Duodenal mucosa (tissue), 2 donors: Measurements from ENCODE around the gene PPOX.

Experiments
- H3K27ac ChIP-seq: one replicate; pipeline ENCODE4 v1.7.0; 2013; ENCODE audit warnings: low read depth, low read length
- H3K27me3 ChIP-seq, 2 donors: one replicate each; pipeline ENCODE4 v1.7.0; 2013; ENCODE audit warnings: low read length in 2 of 2, control low read depth in 1 of 2; ENCODE audit not compliant: insufficient read depth in 2 of 2, control insufficient read depth in 1 of 2
- H3K36me3 ChIP-seq, 2 donors: one replicate each; pipeline ENCODE4 v1.7.0; 2013; ENCODE audit warnings: low read length in 2 of 2, control low read depth in 1 of 2; ENCODE audit not compliant: insufficient read depth in 2 of 2, control insufficient read depth in 1 of 2
- H3K4me1 ChIP-seq, 2 donors: one replicate each; pipeline ENCODE4 v1.7.0; 2013; ENCODE audit warnings: low read length in 2 of 2, control low read depth in 1 of 2; ENCODE audit not compliant: insufficient read depth in 2 of 2, control insufficient read depth in 1 of 2
- H3K4me3 ChIP-seq, 2 donors: one replicate each; pipeline ENCODE4 v1.7.0; 2013; ENCODE audit warnings: low read length in 2 of 2, low read depth in 1 of 2
- H3K9ac ChIP-seq, 2 donors: one replicate each; pipeline ENCODE4 v1.7.0; 2013; ENCODE audit warnings: low read length in 2 of 2, low read depth in 1 of 2
- H3K9me3 ChIP-seq, 2 donors: one replicate each; pipeline ENCODE4 v1.7.0; 2013; ENCODE audit warnings: low read length in 2 of 2, control low read depth in 1 of 2; ENCODE audit not compliant: control insufficient read depth in 1 of 2

PPOX gene

DNA sequence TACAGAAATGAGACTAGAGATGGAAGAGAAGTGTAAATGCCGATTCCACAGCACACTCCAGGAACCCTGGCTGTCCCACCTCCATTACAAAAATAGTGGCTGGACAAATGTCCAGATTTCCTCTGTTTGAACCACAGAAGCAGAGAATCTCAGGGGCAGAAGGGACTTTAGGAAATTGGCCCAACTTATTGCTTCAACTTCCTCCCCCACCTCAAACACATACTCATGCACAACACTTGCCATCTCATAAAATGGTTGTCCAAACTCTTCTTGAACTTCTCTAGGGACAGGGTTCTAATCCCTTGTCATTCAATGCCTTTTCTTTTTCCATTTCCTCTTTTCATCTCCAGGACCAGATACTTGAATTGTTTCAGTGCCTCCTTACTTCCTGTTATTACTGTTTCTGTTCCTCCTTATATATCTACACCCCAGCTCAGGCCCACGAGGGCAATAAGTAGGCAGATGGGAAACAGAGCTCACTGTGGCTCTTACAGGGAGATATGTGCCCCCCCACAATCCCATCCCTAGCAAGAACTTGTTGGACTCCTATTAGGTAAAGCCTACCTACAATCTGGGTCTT is 19.6 kb downstream of the PPOX start:
- Histone ChIP-seq H3K27ac (peak overlapping the region; percentile 74), H3K27me3 (no peaks in the 10 kb centered on the region), H3K4me3 (peak overlapping the region in 1 of 2 donors; percentile 7), H3K9ac (peak overlapping the region in 1 of 2 donors; percentile 27), H3K9me3 (no peaks in the 10 kb centered on the region), H3K4me1 (peaks cover 22 to 25% of the 10 kb centered on the region in 2 donors), H3K36me3 (no peaks in the 10 kb centered on the region)

DNA sequence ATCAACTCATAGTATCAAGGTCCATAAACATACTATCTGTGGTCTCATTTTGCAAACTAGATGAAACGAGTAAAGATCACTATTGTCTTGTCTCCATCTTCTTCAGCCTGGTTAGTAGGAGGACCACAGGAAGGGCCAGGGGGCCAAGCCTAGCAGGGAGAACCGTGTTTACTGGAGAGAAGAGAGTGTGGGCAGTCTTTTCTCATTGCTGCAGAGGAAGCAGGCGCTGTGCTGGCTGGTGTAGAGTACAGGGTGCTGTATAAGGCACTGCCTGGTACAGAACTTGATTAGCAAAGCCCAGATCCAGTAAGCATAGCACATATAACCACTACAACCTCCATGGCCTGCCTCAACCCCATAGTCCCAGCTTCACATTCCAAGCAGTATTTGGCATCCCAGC is 21.1 kb downstream of the PPOX start:
- H3K9me3 ChIP-seq, result no peaks in the 10 kb centered on the region
- H3K9ac ChIP-seq, result no peak overlapping the region
- H3K27ac ChIP-seq, result no peak overlapping the region
- H3K36me3 ChIP-seq, result no peaks in the 10 kb centered on the region
- no peaks in the 10 kb centered on the region for H3K27me3 ChIP-seq
- H3K4me3 ChIP-seq, result no peak overlapping the region
- H3K4me1 ChIP-seq, result peaks cover 21 to 22% of the 10 kb centered on the region in 2 donors

DNA sequence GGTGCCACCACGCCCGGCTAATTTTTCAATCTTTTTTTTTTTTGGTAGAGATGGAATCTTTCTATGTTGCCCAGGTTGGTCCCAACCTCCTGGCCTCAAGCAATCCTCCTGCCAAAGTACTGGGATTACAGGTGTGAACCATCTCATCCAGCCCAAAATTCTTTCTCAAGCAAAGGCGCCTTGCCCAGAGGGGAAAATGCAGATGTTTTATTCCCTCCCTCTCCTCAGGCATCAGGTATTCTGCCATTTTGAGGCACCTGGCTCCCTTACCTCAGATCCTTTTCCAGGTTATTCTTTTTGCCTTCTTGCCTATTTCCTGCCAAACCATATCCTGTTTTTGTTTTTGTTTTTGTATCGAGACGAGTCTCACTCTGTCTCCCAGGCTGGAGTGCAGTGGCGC is 22.2 kb downstream of the PPOX start:
- Histone ChIP-seq H3K27me3 (no peaks in the 10 kb centered on the region), H3K4me1 (peaks cover 28 to 29% of the 10 kb centered on the region in 2 donors), H3K27ac (no peak overlapping the region), H3K4me3 (no peak overlapping the region), H3K36me3 (no peaks in the 10 kb centered on the region), H3K9me3 (no peaks in the 10 kb centered on the region), H3K9ac (no peak overlapping the region)

DNA sequence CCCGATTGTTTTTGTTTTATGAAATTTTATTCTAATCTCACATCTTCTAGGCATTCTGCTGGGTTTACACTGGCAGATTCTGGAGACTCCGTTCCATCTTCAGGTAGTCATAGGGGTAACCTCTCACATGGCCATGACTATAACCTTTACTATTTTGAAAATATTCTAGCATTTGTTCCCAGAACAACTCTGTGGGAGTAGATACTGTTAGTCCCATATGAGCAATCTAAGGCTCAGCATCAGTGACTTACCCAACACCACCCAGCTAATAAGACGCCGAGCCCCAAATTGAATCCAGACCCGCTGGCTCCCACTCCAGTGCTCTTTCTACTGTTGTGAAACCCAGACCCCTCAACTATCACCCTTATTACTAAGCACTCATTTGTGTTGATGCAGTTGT is 22.8 kb downstream of the PPOX start:
- Histone ChIP-seq H3K27me3 (no peaks in the 10 kb centered on the region), H3K9ac (no peak overlapping the region)

DNA sequence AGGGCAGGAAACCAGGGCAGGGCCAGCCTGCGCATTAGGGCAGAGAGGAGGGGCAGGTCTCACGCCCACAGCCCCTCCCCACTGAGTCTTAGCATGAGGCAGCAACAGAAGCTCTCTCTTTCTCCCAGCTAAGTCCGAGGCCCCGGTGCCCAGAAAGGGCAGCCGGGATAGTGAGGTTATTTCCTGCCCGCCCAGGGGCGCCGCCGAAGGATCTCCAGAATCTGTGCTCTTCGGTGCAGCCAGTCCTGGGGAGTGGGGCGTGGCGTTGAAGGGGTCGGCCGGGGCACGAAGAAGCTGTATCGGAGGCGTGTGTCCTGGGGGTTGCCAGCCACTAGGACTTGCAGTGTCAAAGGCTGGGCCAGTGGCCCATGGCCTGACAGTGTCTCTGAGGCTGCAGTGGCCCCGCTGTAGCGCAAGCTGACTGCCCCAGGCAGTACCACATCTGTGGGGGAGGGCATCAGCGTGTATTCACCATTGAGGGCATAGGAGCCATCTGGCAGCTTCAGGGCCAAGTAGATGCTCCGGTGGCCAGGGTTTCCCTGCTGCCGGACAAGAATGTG is 24.8 kb downstream of the PPOX start:
- no peak overlapping the region for H3K9ac ChIP-seq
- no peaks in the 10 kb centered on the region for H3K9me3 ChIP-seq
- H3K4me3 ChIP-seq, result no peak overlapping the region
- no peaks in the 10 kb centered on the region for H3K36me3 ChIP-seq
- no peaks in the 10 kb centered on the region for H3K27me3 ChIP-seq
- H3K27ac ChIP-seq, result no peak overlapping the region
- peaks cover 16 to 25% of the 10 kb centered on the region in 2 donors for H3K4me1 ChIP-seq

More for the DNA sequence above, 22.8 kb downstream of the PPOX start:
- Histone ChIP-seq H3K4me3 (no peak overlapping the region), H3K4me1 (peaks cover 24 to 27% of the 10 kb centered on the region in 2 donors), H3K9me3 (no peaks in the 10 kb centered on the region), H3K36me3 (no peaks in the 10 kb centered on the region), H3K27ac (no peak overlapping the region)

DNA sequence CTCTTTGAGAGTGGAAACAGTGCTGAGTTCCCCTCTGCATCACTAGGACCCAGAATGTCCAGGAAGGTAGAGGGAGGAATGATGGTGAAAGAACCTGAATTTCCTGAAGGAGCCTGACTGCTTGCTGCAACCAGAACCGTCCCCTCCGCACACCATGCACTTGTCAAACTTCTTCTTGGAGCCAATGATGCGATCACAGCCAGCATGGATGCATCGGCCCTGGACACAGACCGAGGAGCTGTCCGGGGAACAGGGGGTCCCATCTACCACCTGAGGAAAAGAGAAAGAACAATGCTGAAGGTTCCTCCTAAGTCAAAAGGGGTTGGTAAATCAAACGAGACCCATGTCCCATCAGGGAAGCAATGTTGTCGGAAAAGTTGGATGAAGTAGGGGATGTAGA is 25.7 kb downstream of the PPOX start:
- Histone ChIP-seq H3K4me1 (peaks cover 16 to 21% of the 10 kb centered on the region in 2 donors), H3K27me3 (no peaks in the 10 kb centered on the region), H3K9ac (no peak overlapping the region), H3K4me3 (no peak overlapping the region), H3K36me3 (no peaks in the 10 kb centered on the region), H3K27ac (no peak overlapping the region), H3K9me3 (no peaks in the 10 kb centered on the region)

DNA sequence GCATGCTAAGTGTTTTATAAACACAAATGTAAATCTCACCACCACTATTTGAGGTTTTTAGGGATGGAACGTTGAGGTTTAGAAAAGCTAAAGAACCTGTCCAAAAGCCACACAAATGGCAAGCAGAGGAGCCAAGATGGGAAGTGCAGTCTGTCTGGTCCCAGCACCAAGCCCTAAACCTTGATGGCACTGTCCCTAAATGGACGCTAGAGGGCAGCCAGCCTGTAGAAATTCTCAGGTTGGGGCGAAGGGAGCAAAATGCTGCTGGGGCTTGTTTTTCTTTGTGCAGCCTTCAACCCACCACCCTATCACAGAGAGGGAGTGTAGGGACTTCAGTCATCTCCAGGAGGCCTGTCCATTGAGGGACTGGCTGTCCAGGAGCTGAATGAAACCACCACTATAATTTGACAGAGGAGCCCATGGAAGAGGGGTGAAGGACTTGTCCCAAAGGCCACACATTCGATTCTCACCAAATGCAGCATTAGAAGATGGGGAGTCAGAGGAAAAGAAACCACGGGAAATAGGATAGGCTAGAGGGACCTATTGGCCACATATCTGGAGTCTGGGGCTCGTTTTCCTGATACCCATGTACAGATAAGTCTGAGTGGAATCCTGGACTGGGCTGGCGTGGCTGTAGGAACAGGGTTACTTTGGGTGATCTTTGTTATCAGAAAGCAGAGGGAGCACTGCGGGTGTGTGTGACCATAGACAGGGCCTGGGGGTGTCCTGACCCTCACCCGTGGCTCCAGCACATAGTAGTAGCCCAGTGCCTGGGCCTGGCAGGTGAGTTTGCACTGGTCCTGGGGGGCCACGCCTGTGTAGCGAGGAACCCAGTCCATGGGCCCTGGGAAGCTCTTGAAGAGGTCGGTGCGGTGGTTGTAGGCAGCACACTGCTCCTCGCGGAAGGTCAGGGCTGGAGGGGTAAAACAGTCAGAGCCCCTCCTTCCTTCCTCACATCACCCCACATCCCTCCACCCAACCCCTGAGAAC is 26.5 kb downstream of the PPOX start:
- H3K27ac ChIP-seq, result no peak overlapping the region
- H3K4me1 ChIP-seq, result peaks cover 11 to 21% of the 10 kb centered on the region in 2 donors
- H3K9ac ChIP-seq, result no peak overlapping the region
- no peaks in the 10 kb centered on the region for H3K36me3 ChIP-seq
- no peak overlapping the region for H3K4me3 ChIP-seq
- no peaks in the 10 kb centered on the region for H3K9me3 ChIP-seq
- H3K27me3 ChIP-seq, result no peaks in the 10 kb centered on the region

DNA sequence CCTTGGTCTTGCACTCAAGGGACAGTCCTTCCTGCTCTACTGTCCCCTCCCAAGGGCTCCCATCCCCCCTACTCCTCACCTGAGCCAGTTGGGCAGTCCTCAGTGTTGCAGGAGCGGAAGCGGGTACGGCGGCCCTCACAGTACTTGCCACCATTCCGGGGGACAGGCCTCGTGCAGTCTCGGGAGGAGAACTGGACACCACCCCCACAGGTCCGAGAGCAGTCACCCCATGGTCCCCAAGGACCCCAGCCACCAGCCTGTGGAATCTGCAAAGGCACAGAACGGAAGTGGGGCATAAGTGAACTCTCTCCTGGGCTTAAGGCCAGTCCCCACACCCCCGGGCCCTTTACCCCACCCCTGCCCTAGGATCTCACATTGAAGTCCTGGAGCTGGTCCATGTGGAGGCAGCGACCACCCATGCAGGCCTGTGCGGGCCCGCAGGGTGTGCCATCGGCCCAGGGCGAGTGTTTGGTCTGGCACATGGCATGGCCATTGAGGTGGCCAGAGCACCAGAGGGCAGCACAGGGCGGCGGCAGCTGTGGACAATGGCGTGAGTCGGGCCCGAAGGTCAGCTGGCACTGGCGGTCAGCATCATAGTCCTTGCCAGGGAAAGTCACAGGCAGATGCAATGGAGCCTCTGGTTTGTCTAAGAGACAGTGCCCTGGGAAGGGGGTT is 27.5 kb downstream of the PPOX start:
- no peaks in the 10 kb centered on the region for H3K9me3 ChIP-seq
- H3K4me3 ChIP-seq, result no peak overlapping the region
- no peaks in the 10 kb centered on the region for H3K27me3 ChIP-seq
- H3K4me1 ChIP-seq, result peaks cover 18 to 30% of the 10 kb centered on the region in 2 donors
- no peaks in the 10 kb centered on the region for H3K36me3 ChIP-seq
- H3K9ac ChIP-seq, result no peak overlapping the region
- H3K27ac ChIP-seq, result no peak overlapping the region

DNA sequence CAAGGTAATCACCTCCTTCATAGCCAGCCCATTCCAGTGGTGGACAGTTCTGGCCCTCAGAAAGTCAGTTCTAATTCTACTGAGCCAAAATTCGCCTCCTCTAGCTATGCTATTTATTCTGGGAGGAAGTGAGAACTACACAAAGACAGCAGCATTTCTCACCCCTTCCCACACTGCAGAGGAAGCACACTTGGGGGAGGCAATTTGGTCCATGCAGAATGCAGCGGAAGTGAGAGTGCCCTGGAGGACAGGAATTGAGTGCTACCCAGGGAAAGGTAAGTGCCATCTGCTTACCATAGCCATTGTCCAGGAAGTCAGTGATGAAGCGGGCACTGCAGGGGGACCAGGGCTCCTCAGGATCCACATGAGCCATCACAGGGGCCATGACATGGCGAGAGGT is 28.9 kb downstream of the PPOX start:
- H3K4me3 ChIP-seq, result no peak overlapping the region
- no peaks in the 10 kb centered on the region for H3K36me3 ChIP-seq
- H3K4me1 ChIP-seq, result peaks cover 32 to 45% of the 10 kb centered on the region in 2 donors

DNA sequence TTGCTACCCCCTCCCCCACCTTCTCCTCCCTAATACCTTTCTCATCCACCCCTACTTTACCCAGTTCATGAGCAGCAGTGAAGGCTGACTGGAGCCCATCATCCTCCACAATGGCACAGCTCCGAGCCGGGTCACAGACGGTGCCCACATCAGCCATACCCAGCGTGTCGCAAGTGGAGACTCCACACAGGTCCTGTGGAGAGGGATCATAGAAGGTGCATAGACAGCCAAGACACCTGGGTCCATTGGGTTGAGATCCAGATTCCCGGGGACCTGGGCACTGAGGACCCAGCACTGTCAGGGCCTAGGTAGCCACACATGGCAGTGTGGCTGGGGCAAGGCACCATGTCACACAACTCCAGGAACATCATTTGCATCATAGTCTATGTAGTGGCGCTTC is 29.9 kb downstream of the PPOX start:
- Histone ChIP-seq H3K27ac (no peak overlapping the region), H3K4me3 (no peak overlapping the region), H3K36me3 (no peaks in the 10 kb centered on the region), H3K27me3 (no peaks in the 10 kb centered on the region), H3K9me3 (no peaks in the 10 kb centered on the region), H3K4me1 (peaks cover 41 to 54% of the 10 kb centered on the region in 2 donors), H3K9ac (no peak overlapping the region)

More for the DNA sequence above, 28.9 kb downstream of the PPOX start:
- Histone ChIP-seq H3K27ac (no peak overlapping the region), H3K27me3 (no peaks in the 10 kb centered on the region), H3K9ac (no peak overlapping the region), H3K9me3 (no peaks in the 10 kb centered on the region)
